ENCODE results near the gene MRPL10.

Gene MRPL10

GRCh38 chr17:47812146-47812920 is 19.0 kb downstream of the MRPL10 start:
- no peak for DNase-seq

- no peak for DNase-seq
These were observed 19.6 kb downstream of the MRPL10 start for GRCh38 chr17:47811709-47812108.

GRCh38 chr17:47810901-47811635 is 20.3 kb downstream of the MRPL10 start:
- DNase-seq: no peak

GRCh38 chr17:47810200-47810821 is 21.0 kb downstream of the MRPL10 start:
- DNase-seq: no peak

GRCh38 chr17:47808830-47809480 is 22.4 kb downstream of the MRPL10 start:
- no peak for DNase-seq

GRCh38 chr17:47808036-47808829 is 23.1 kb downstream of the MRPL10 start:
- DNase-seq: no peak

GRCh38 chr17:47807421-47807820 is 23.9 kb downstream of the MRPL10 start:
- DNase-seq: no peak

GRCh38 chr17:47806913-47807255 is 24.5 kb downstream of the MRPL10 start:
- no peak for DNase-seq

GRCh38 chr17:47806026-47806912 is 25.1 kb downstream of the MRPL10 start:
- DNase-seq: no peak

GRCh38 chr17:47804461-47804860 is 26.9 kb downstream of the MRPL10 start:
- no peak for DNase-seq

GRCh38 chr17:47803751-47804150 is 27.6 kb downstream of the MRPL10 start:
- DNase-seq: no peak

- no peak for DNase-seq
These were observed 28.1 kb downstream of the MRPL10 start for GRCh38 chr17:47803201-47803600.

- no peak for DNase-seq
These were observed 28.9 kb downstream of the MRPL10 start for GRCh38 chr17:47802341-47803022.

- DNase-seq: no peak
These were observed 29.4 kb downstream of the MRPL10 start for GRCh38 chr17:47801906-47802305.

GRCh38 chr17:47801176-47801765 is 30.1 kb downstream of the MRPL10 start:
- DNase-seq: no peak

GRCh38 chr17:47800686-47801085 is 30.7 kb downstream of the MRPL10 start:
- no peak for DNase-seq

GRCh38 chr17:47797797-47798196 is 33.5 kb downstream of the MRPL10 start:
- no peak for DNase-seq

GRCh38 chr17:47792979-47793378 is 38.4 kb downstream of the MRPL10 start:
- no peak for DNase-seq

- no peak for DNase-seq
These were observed 38.9 kb downstream of the MRPL10 start for GRCh38 chr17:47792457-47792856.

- DNase-seq: no peak
These were observed 40.3 kb downstream of the MRPL10 start for GRCh38 chr17:47791025-47791424.
